Coronary artery (tissue), 2 donors: ENCODE measurements around the gene MED22.

Experiments used
- DNase-seq: peaks from one replicate; pipeline ENCODE4 v3.0.0-alpha.2; 2017; ENCODE audit warnings: low spot score
- H3K27ac ChIP-seq, 2 donors: fragments of 200-600 bp; sonication (generic); one replicate each; pipeline ENCODE4 v1.5.1; 2016 to 2019
- H3K4me3 ChIP-seq: fragments of 200-600 bp; sonication (generic); 2 replicates; pipeline ENCODE4 v1.5.1; 2016; ENCODE audit warnings: mild to moderate bottlenecking, moderate library complexity
- TF ChIP-seq, protein P1 (sequence below): fragments of 200-600 bp; sonication (generic); IDR thresholded peaks from one replicate; pipeline ENCODE4 v1.5.1; 2019; ENCODE audit warnings: antibody characterized with exemption

Gene MED22

DNA sequence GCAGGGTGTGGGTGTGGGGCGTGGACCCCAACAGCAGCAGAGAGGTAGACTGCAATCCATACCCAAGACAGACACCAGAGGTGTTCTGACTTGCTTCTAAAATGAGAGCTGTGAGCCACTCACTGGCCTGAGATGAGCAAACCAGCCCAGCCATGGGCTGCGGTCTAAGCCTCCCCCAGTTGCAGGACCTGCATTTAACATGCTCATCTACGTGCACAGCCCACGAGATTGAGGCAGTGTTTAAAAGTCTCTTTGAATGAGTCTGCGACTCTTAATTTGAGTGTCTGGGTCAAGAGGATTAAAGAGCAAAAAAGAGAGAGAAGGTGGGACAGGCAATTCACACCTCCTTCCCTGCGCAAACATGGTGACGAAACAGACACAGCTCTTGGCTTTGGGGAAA lies 22.0 kb upstream of the MED22 start:
- DNase-seq = no peak
- TF ChIP-seq, protein P1, sequence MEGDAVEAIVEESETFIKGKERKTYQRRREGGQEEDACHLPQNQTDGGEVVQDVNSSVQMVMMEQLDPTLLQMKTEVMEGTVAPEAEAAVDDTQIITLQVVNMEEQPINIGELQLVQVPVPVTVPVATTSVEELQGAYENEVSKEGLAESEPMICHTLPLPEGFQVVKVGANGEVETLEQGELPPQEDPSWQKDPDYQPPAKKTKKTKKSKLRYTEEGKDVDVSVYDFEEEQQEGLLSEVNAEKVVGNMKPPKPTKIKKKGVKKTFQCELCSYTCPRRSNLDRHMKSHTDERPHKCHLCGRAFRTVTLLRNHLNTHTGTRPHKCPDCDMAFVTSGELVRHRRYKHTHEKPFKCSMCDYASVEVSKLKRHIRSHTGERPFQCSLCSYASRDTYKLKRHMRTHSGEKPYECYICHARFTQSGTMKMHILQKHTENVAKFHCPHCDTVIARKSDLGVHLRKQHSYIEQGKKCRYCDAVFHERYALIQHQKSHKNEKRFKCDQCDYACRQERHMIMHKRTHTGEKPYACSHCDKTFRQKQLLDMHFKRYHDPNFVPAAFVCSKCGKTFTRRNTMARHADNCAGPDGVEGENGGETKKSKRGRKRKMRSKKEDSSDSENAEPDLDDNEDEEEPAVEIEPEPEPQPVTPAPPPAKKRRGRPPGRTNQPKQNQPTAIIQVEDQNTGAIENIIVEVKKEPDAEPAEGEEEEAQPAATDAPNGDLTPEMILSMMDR = no peak
- no peak overlapping the region for H3K27ac ChIP-seq
- no peak overlapping the region for H3K4me3 ChIP-seq

- H3K27ac ChIP-seq = no peak overlapping the region
- TF ChIP-seq, protein P1 = no peak
- H3K4me3 ChIP-seq = no peak overlapping the region
- no peak for DNase-seq
Measured at GRCh38 chr9:133369422-133369821, 21.5 kb upstream of the MED22 start.

DNA sequence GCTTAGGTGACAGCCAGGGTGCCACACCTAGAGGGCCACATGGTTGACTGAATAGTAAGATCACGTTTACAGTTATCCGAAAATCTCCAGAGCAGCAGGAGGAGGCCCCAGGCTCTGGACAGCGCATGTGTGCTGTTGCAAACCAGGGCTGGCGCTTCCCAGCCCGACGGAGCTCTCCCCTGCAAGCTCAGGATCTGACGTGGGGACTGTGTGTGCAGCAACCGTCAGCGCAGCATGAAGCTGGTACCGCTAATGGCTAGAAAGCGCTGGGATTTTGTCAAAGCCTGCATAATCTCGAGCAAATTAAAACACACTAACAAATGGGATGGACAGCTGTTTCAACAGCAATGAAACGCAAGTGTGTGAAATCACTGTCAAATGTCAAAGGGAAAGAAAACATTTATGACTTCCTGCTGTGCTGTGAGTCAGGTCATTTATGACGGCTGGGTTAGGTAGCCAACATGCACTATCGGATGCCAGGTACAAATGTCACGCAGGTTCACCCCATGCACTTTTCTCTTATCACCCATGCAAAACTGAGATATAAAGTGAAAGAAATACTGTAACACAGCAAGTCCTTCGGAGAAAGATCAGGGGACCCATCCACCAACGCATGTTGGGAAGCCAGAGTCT lies 20.4 kb upstream of the MED22 start:
- Histone ChIP-seq H3K4me3 (no peak overlapping the region), H3K27ac (no peak overlapping the region)
- DNase-seq = no peak
- TF ChIP-seq, protein P1 = no peak

DNA sequence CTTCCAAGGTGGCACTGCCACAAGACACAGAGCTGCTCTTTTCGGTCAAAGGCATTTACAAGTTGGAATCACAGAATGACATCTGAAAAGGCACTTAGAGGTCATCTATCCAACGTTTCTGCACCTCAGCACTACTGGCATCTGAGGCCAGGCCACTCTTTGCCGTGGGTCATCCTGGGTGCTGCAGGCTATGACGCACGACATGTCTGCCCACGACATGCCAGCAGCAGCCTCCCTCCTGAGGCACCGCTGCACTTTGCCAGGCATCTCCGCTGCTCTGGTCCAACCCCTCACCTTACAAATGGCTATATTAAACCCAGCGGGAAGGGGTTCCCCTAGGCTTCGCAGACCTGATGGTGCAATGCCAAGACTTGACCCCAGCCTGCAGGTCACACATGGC lies 19.8 kb upstream of the MED22 start:
- TF ChIP-seq, protein P1 = no peak
- H3K27ac ChIP-seq = no peak overlapping the region
- no peak overlapping the region for H3K4me3 ChIP-seq

GRCh38 chr9:133367221-133367620 lies 19.3 kb upstream of the MED22 start:
- Histone ChIP-seq H3K27ac (no peak overlapping the region), H3K4me3 (no peak overlapping the region)
- TF ChIP-seq, protein P1 = no peak
- no peak for DNase-seq

More for the DNA sequence above, 19.8 kb upstream of the MED22 start:
- no peak for DNase-seq

GRCh38 chr9:133366435-133366834 lies 18.5 kb upstream of the MED22 start:
- TF ChIP-seq, protein P1 = no peak
- Histone ChIP-seq H3K4me3 (no peak overlapping the region), H3K27ac (no peak overlapping the region)
- DNase-seq = no peak

DNA sequence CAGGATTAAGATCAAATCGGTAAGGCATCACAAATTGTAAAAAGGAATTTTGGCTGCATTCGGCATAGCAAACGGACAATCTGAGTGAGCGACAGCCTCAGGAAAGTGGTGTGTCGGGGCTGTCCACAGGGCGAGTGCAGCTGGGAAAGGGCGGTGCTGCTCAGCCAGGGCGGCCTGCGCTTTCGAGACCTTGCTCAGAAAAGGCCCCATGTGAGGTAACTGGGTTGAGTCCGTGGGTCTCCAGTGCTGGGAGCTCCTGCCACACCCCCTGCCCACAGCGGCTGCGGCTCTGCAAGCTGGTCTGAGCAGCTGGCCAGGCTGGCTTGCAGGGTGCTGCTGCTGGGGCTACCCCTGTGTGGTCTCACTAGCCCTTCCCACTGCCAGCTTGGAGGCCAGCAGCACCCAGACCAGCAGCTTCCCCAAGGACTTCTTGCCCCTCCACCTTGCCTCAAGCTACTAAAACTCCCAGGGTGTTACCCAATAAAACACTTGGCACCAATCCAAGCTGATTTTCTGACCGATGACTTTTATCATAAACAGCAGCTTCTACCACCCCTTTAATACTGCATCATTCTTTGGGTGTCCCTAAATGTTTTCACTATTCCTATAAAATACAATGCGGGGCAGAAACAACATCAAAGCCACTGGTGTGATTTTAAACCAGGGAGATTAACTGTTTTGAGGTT lies 14.6 kb upstream of the MED22 start:
- DNase-seq = no peak
- no peak overlapping the region for H3K27ac ChIP-seq
- TF ChIP-seq, protein P1 = no peak
- no peak overlapping the region for H3K4me3 ChIP-seq
